HG02678 (cell line): ENCODE results near the gene PLEKHO1.
"Not testable (repeated sequence)": the region's sequence is repeated elsewhere in the genome, so short reads cannot be mapped to it uniquely, and the experiment has no call there.

Source experiments
- ATAC-seq: cut with Tn5 transposase; IDR thresholded peaks from one replicate; pipeline ENCODE4 v1.9.1; 2021; ENCODE audit warnings: mild to moderate bottlenecking, moderate library complexity; ENCODE audit not compliant: unreplicated experiment

PLEKHO1 gene

GRCh38 chr1:150171801-150172200 is 22.1 kb downstream of the PLEKHO1 start:
- ATAC-seq: no peak

- ATAC-seq: no peak
Measured at GRCh38 chr1:150173141-150173585, 23.4 kb downstream of the PLEKHO1 start.

GRCh38 chr1:150176593-150176992 is 26.9 kb downstream of the PLEKHO1 start:
- ATAC-seq: no peak

- no peak for ATAC-seq
Measured at GRCh38 chr1:150178548-150178947, 28.8 kb downstream of the PLEKHO1 start.

- ATAC-seq: no peak
Measured at GRCh38 chr1:150179867-150180266, 30.2 kb downstream of the PLEKHO1 start.

- ATAC-seq: no peak
Measured at GRCh38 chr1:150180474-150180873, 30.8 kb downstream of the PLEKHO1 start.

GRCh38 chr1:150182247-150182646 is 32.5 kb downstream of the PLEKHO1 start:
- ATAC-seq: no peak

GRCh38 chr1:150183061-150183460 is 33.3 kb downstream of the PLEKHO1 start:
- no peak for ATAC-seq

- ATAC-seq: no peak
Measured at GRCh38 chr1:150185481-150185880, 35.8 kb downstream of the PLEKHO1 start.

GRCh38 chr1:150186438-150186788 is 36.7 kb downstream of the PLEKHO1 start:
- ATAC-seq: not testable (repeated sequence)

- ATAC-seq: no peak
Measured at GRCh38 chr1:150186789-150187559, 37.3 kb downstream of the PLEKHO1 start.

- no peak for ATAC-seq
Measured at GRCh38 chr1:150187560-150187931, 37.8 kb downstream of the PLEKHO1 start.

- ATAC-seq: no peak
Measured at GRCh38 chr1:150192012-150192411, 42.3 kb downstream of the PLEKHO1 start.

GRCh38 chr1:150194381-150195031 is 44.8 kb downstream of the PLEKHO1 start:
- no peak for ATAC-seq

- ATAC-seq: no peak
Measured at GRCh38 chr1:150196417-150196816, 46.7 kb downstream of the PLEKHO1 start.

GRCh38 chr1:150207281-150207971 is 57.7 kb downstream of the PLEKHO1 start:
- no peak for ATAC-seq

GRCh38 chr1:150208460-150208859 is 58.7 kb downstream of the PLEKHO1 start:
- ATAC-seq: not testable (repeated sequence)
